BLaER1 treated with 17β-estradiol and CSF1 and Interleukin-3, amounts not matched to agents 10 nM and 100 nM (cell line): ENCODE measurements around the gene AGBL5.
"Not testable (repeated sequence)": the region's sequence is repeated elsewhere in the genome, so short reads cannot be mapped to it uniquely, and the experiment has no call there.

Source experiments
- H3K27ac ChIP-seq, 11 experiments: shearing (Covaris generic); formaldehyde crosslinking; 2 replicates each; pipeline ENCODE4 v1.8.1; 2022
- H3K27me3 ChIP-seq, 11 experiments: shearing (Covaris generic); formaldehyde crosslinking; 2 replicates each; pipeline ENCODE4 v1.8.1; 2022
- H3K36me3 ChIP-seq, 11 experiments: shearing (Covaris generic); formaldehyde crosslinking; 2 replicates each; pipeline ENCODE4 v1.8.1; 2022
- H3K4me1 ChIP-seq, 10 experiments: shearing (Covaris generic); formaldehyde crosslinking; 2 replicates each; pipeline ENCODE4 v1.8.1; 2022
- H3K4me2 ChIP-seq, 11 experiments: shearing (Covaris generic); formaldehyde crosslinking; 2 replicates each; pipeline ENCODE4 v1.8.1; 2022
- H3K4me3 ChIP-seq, 10 experiments: shearing (Covaris generic); formaldehyde crosslinking; 2 replicates each; pipeline ENCODE4 v1.8.1; 2022
- H3K9ac ChIP-seq, 11 experiments: shearing (Covaris generic); formaldehyde crosslinking; 2 replicates each; pipeline ENCODE4 v1.8.1; 2022
- H3K9me3 ChIP-seq, 11 experiments: shearing (Covaris generic); formaldehyde crosslinking; replicated peaks in 1 of 11; 2 replicates each; pipeline ENCODE4 v1.8.1; 2022
- H4K20me1 ChIP-seq, 11 experiments: shearing (Covaris generic); formaldehyde crosslinking; 2 replicates each; pipeline ENCODE4 v1.8.1; 2022
- Cebpa-rat ChIP-seq, 11 experiments: shearing (Covaris generic); IDR thresholded peaks; 2 replicates each; pipeline ENCODE4 v1.8.1; 2022

The AGBL5 gene

DNA sequence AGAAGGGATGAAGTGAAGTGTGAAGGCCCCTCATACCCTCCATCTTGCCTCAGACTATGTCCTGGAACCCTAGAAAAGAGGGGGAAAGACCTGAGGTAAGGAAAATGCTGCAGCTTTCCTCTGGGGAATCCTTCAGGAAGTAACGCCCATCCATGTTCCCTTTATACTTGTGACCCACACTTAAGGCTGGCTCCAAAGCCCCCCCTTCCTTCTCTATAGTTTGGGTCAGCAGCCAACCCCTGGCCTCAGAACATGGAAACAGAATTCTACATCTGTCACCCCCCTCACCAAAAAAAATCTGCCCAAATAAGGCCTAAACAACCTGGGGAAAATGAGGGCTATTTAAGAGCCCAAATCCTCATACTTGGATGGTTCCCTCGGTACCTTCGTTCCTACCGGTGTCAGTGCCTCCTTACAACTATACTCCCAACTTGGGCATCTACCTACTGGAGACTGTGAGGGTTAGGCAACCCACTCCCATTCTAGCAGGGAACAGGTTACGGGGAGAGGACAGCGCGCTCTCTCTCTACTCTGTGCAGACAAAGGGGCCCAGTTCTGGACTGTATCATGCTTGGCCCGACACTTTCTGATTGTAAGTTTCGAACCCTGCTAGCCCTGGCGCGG lies 19.3 kb downstream of the AGBL5 start:
- H4K20me1 ChIP-seq, result peaks cover 15 to 53% (median 42%) of the 10 kb centered on the region in 11 experiments; a peak in 19 of 22 replicates
- H3K4me2 ChIP-seq, result peak overlapping the region; percentile 93 to 100 (median 99)
- peak overlapping the region; percentile 77 to 97 (median 85) for H3K4me3 ChIP-seq
- H3K4me1 ChIP-seq, result peaks cover 62 to 68% (median 66%) of the 10 kb centered on the region in 10 experiments
- H3K36me3 ChIP-seq, result peaks cover 45 to 48% (median 47%) of the 10 kb centered on the region in 11 experiments
- peak overlapping the region; percentile 75 to 93 (median 90) for H3K27ac ChIP-seq
- H3K9ac ChIP-seq, result peak overlapping the region; percentile 83 to 96 (median 89)
- no peaks in the 10 kb centered on the region for H3K9me3 ChIP-seq
- no peak for TF ChIP-seq Cebpa-rat (IDR thresholded peaks at IDR 0.05)
- H3K27me3 ChIP-seq, result no peaks in the 10 kb centered on the region

DNA sequence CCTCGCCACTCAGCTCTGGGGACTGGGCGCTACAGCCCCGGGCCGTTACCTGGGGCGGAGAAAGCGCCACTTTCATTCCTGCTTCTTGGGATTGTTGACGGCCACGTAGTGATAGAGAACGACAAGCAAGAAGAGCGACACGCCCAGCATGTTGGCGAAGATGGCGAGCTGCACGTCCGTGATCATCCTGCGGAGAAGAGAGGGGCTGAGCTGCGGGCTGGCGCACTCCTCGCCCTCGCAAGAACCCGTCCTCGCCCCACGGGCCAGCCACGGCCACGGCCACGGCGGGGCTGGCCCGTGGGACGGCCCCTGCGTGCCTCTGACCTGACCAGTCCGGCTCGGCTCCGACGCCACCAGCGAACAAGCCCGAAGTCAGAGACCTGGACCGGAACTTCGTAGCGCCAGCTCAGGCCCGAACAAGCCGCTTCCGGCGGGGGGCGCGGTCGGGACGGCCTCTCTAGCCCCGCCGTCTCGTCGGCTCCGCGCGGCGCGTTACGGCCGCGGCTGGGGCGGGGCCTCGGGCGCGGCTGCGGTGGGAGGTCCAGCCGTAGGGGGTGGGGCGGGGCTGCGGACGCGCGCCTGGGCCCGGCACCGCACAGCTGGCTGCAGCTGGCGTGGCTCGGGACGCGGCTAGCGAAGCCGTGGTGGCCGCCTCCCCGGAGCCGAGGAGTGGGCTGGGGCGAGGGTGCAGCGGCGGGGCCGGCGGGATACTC lies 20.0 kb downstream of the AGBL5 start, which contains the start of gene OST4:
Gene OST4, minus strand, starts transcription at position 378 of the 713 bp plus-strand sequence.
- peak within 1 kb of the TSS; percentile 93 to 100 (median 99) for H3K4me2 ChIP-seq
- H3K9me3 ChIP-seq, result no peaks in the 10 kb centered on the region
- no peak for TF ChIP-seq Cebpa-rat (IDR thresholded peaks at IDR 0.05)
- peak within 1 kb of the TSS; percentile 77 to 97 (median 85) for H3K4me3 ChIP-seq
- peak within 1 kb of the TSS; percentile 83 to 96 (median 89) for H3K9ac ChIP-seq
- H3K27me3 ChIP-seq, result no peaks in the 10 kb centered on the region
- H3K4me1 ChIP-seq, result peaks cover 68 to 74% (median 72%) of the 10 kb centered on the region in 10 experiments
- H4K20me1 ChIP-seq, result peaks cover 15 to 46% (median 38%) of the 10 kb centered on the region in 11 experiments; a peak in 19 of 22 replicates
- H3K36me3 ChIP-seq, result peaks cover 39 to 41% (median 40%) of the 10 kb centered on the region in 11 experiments
- H3K27ac ChIP-seq, result peak within 1 kb of the TSS; percentile 75 to 93 (median 90)

DNA sequence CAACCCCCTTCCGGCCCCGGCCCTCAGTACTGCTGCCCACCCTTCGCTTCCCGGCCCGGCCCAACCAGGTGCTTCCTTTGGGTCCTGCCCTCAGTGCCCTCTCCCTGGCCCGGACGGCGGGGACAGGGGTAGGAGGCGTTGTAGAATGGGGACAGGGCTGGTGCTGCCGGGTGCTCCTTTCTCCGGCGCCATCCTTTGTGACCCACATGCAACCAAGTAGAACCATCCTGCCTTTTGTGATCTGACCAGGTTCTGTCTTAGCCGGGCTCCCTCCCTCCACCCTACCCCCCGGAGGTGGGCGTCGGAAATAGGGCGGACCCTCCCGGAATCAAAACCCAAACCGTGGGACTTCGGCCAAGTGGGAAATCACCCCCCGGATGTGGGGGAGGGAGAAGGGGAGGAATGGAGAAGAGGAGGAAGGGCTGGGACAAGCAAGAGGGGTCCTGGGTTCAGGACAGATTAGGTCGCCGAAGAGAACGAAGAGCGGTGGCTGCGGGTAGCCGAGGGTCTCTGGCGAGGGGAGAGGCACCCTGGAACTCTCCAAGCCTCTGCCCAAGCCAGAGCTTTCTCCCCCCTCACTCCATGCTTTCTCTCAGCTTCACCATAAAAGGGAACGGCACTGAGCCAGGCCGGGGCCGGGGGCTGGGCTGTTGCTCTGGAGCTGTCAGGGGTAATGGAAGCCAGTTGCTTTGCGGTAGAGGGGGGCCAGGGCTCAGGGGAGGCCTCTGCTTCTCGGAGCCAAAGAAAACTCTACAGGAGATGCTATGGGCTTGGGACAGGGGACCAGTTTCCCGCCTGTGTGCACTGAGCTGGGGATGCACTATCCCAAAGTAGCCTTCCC lies 20.7 kb downstream of the AGBL5 start:
- Histone ChIP-seq H3K36me3 (peaks cover 31 to 34% (median 32%) of the 10 kb centered on the region in 11 experiments), H3K27ac (peak overlapping the region; percentile 51 to 93 (median 90); a peak in 21 of 22 replicates), H3K4me1 (peaks cover 74 to 82% (median 80%) of the 10 kb centered on the region in 10 experiments), H3K4me3 (peak overlapping the region; percentile 77 to 97 (median 85)), H3K9ac (peak overlapping the region; percentile 83 to 96 (median 89)), H3K4me2 (peak overlapping the region; percentile 93 to 100 (median 99)), H3K27me3 (no peaks in the 10 kb centered on the region), H3K9me3 (no peaks in the 10 kb centered on the region), H4K20me1 (peaks cover 11 to 39% (median 30%) of the 10 kb centered on the region in 11 experiments; a peak in 19 of 22 replicates)
- TF ChIP-seq Cebpa-rat (IDR thresholded peaks at IDR 0.05), result no peak

GRCh38 chr2:27072920-27073319 lies 21.5 kb downstream of the AGBL5 start:
- H3K4me1 ChIP-seq, result peaks cover 81 to 89% (median 87%) of the 10 kb centered on the region in 10 experiments
- H3K27me3 ChIP-seq, result no peaks in the 10 kb centered on the region
- peak overlapping the region in 10 of 11 experiments; percentile 77 to 93 (median 90); a peak in 20 of 22 replicates for H3K27ac ChIP-seq
- TF ChIP-seq Cebpa-rat (IDR thresholded peaks at IDR 0.05), result no peak
- H4K20me1 ChIP-seq, result peaks cover 4 to 32% (median 23%) of the 10 kb centered on the region in 11 experiments; a peak in 19 of 22 replicates
- H3K9me3 ChIP-seq, result no peaks in the 10 kb centered on the region
- H3K36me3 ChIP-seq, result peaks cover 24 to 27% (median 25%) of the 10 kb centered on the region in 11 experiments
- H3K9ac ChIP-seq, result peak overlapping the region; percentile 83 to 96 (median 89); a peak in 21 of 22 replicates
- H3K4me3 ChIP-seq, result peak overlapping the region in 9 of 10 experiments; percentile 77 to 97 (median 86); a peak in 13 of 20 replicates
- H3K4me2 ChIP-seq, result peak overlapping the region; percentile 93 to 100 (median 99)

DNA sequence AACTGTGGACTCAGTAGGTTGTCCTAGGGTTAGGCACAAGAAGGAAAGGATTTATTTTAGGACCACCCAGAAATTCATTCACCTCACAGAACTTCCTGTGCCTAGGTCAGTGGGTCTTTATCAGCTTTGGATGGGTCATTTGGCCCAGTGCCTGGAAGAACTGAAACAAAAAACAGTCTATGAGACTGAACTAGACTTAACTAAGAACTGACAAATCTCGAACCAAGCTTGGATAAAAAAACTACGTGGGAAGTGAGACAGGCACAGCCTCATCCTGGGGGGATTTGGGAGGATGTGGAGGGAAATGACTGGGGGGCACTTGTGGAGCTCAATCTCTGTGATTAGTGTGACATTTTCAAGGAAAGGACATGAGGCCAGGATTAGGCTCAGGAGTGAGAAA lies 22.3 kb downstream of the AGBL5 start:
- H3K9ac ChIP-seq, result peak overlapping the region in 10 of 11 experiments; percentile 40 to 72 (median 65); a peak in 18 of 22 replicates
- H3K4me3 ChIP-seq, result peak overlapping the region in 1 of 10 experiments; percentile 33; a peak in 1 of 20 replicates
- no peak for TF ChIP-seq Cebpa-rat (IDR thresholded peaks at IDR 0.05)
- peaks cover 0 to 24% (median 15%) of the 10 kb centered on the region in 11 experiments; a peak in 16 of 22 replicates for H4K20me1 ChIP-seq
- peaks cover 78 to 91% (median 86%) of the 10 kb centered on the region in 10 experiments for H3K4me1 ChIP-seq
- no peaks in the 10 kb centered on the region for H3K27me3 ChIP-seq
- peak overlapping the region; percentile 23 to 93 (median 90); a peak in 19 of 22 replicates for H3K27ac ChIP-seq
- H3K36me3 ChIP-seq, result peaks cover 15 to 18% (median 17%) of the 10 kb centered on the region in 11 experiments
- peak overlapping the region; percentile 93 to 100 (median 99) for H3K4me2 ChIP-seq
- H3K9me3 ChIP-seq, result no peaks in the 10 kb centered on the region

DNA sequence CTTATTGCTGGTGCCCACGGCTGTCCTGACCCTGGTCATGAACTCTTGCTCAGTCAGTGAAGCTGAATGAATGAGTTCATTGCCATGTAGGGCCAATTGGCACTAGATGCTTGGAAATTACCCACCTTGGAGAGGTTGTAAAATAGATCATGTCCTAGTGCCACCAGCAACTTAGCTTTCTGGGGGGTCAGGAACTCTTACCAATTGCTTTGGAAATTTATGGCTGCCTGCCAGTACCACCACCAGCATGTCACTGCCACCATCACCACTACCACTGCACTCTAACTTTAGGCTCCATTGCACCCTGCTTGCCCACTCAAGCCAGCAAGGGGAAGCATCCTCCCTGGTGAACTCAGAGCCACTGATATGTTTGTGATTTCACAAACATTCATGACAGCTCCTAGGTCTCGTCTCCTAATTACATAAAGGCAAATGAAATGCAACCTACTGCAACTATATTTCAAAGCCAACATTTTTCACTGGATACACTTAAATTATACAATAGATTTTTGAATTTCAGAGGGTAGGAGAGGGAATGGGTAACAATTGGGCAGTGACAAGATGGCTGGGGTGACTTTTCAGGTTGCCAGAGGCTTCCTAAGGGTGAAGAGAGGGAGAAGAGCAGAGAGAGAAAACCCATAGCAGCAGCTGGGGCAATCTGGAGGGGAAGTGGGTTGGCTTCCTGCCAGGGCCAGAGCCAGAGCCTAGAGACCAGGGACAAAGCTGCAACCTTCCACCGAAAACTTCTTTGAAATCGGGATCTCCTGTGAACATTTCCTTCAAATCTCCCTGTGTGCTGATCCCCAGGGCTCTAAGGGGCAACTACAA lies 23.5 kb downstream of the AGBL5 start:
- Histone ChIP-seq H3K4me3 (peak overlapping the region in 6 of 10 experiments; percentile 9 to 37 (median 26); a peak in 7 of 20 replicates), H3K36me3 (peaks cover 3 to 6% (median 5%) of the 10 kb centered on the region in 11 experiments; a peak in 17 of 22 replicates), H3K9ac (peak overlapping the region; percentile 15 to 72 (median 64); a peak in 20 of 22 replicates), H3K4me1 (peaks cover 68 to 91% (median 77%) of the 10 kb centered on the region in 10 experiments), H3K27ac (peak overlapping the region; percentile 45 to 93 (median 90); a peak in 21 of 22 replicates), H3K27me3 (no peaks in the 10 kb centered on the region), H4K20me1 (peaks cover 0 to 12% (median 5%) of the 10 kb centered on the region in 11 experiments; a peak in 9 of 22 replicates), H3K4me2 (peak overlapping the region; percentile 93 to 100 (median 99)), H3K9me3 (no peaks in the 10 kb centered on the region)
- peak in 2 of 11 experiments; percentile 51 to 66; a peak in 3 of 22 replicates for TF ChIP-seq Cebpa-rat (IDR thresholded peaks at IDR 0.05)

DNA sequence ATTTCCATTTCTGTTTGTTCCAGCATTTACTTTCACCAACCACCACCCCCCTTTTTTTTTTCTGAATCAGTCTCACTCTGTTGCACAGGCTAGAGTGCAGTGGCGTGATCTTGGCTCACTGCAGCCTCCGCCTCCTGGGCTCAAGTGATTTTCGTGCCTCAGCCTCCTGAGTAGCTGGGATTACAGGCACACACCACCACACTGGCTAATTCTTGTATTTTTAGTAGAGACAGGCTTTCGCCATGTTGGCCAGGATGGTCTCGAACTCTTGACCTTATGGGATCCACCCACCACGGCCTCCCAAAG lies 24.1 kb downstream of the AGBL5 start:
- H3K27me3 ChIP-seq, H3K36me3 ChIP-seq, H3K9me3 ChIP-seq, H4K20me1 ChIP-seq: not testable (repeated sequence)
- Histone ChIP-seq H3K27ac (peak overlapping the region; percentile 45 to 93 (median 90); a peak in 21 of 22 replicates), H3K4me3 (peak overlapping the region in 5 of 10 experiments; percentile 2 to 35 (median 22); a peak in 7 of 20 replicates), H3K4me1 (peaks cover 68 to 91% (median 77%) of the 10 kb centered on the region in 10 experiments), H3K9ac (peak overlapping the region; percentile 15 to 72 (median 64); a peak in 20 of 22 replicates), H3K4me2 (peak overlapping the region; percentile 93 to 100 (median 99))
